NCI-H146 (cell line): Measurements from ENCODE around the gene CLEC2A.
"Not testable (repeated sequence)": the region's sequence is repeated elsewhere in the genome, so short reads cannot be mapped to it uniquely, and the experiment has no call there.

Source experiments
- DNase-seq: peaks from one replicate; lab custom pipeline; 2025; lab: John Stamatoyannopoulos, UW

CLEC2A gene

DNA sequence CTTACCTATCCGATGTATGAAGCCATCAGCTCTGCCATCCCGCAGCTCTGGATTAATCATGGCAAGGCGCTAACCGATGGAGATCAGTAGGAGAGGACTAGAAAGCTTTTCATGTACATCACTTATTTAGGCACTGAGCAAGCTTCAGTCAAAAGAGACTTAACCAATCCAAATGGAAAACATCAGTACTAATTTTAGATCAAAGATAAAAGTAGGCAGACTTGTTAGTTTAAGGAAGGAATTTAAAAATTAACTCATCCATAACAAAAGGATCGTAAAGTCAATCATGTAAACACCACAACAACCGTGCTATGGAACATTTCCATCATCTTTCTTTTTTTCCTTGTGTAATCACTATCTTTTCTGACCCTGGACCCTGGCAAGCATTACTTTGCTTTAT lies at the start of gene CLEC2A:
TSS of gene CLEC2A (minus strand) at position 101 of the 400 bp plus-strand sequence. CDS start at position 60, 41 bp downstream.
- no peak for DNase-seq

DNA sequence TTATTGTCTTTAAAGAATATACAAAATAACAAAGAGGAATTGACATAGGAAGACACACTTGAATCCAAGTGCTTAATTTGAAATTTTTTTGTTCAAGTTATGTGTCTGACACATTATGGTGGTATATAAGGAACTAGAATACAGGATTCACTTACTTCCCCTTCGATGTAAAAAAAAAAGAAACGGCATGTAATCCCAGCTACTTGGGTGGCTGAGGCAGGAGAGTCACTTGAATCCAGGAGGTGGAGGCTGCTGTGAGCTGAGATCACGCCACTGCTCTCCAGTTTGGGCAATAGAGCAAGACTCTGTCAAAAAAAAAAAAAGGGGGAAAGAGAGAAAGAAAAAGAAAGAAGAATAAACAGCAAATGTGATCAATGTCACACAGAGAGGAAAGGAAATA lies 48.0 kb upstream of the CLEC2A start:
- DNase-seq, result no peak

DNA sequence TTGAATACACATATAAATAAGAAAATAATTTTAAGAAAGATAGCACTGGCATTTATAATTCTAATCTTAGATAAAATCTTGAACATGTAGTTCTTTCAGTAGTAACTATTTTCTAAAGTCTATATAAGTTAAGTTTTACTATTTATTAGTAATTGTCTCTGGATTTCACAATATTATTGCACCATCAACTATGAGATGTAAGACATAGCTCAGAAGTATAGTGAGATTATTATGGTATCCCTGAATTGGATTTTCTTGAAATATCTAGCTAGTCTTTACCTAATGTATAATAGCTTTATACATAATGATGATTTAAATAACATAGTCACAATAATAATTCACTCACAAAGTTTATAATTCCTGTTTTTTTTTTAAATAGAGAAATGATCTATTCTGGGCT lies 45.7 kb upstream of the CLEC2A start:
- DNase-seq, result no peak

- DNase-seq, result not testable (repeated sequence)
Observed at GRCh38 chr12:9976626-9977025, 44.5 kb upstream of the CLEC2A start.

GRCh38 chr12:9975614-9976013 lies 43.4 kb upstream of the CLEC2A start:
- DNase-seq, result no peak

GRCh38 chr12:9974731-9975130 lies 42.6 kb upstream of the CLEC2A start:
- not testable (repeated sequence) for DNase-seq

- DNase-seq, result no peak
Observed at GRCh38 chr12:9973949-9974348, 41.8 kb upstream of the CLEC2A start.

GRCh38 chr12:9971181-9971580 lies 39.0 kb upstream of the CLEC2A start, which contains the start of gene CLEC12A:
CLEC12A (plus strand) TSS chr12:9971409; CDS start chr12:9971597, 188 bp downstream.
- no peak for DNase-seq

- DNase-seq, result no peak
Observed at GRCh38 chr12:9969673-9970072, 37.5 kb upstream of the CLEC2A start.

DNA sequence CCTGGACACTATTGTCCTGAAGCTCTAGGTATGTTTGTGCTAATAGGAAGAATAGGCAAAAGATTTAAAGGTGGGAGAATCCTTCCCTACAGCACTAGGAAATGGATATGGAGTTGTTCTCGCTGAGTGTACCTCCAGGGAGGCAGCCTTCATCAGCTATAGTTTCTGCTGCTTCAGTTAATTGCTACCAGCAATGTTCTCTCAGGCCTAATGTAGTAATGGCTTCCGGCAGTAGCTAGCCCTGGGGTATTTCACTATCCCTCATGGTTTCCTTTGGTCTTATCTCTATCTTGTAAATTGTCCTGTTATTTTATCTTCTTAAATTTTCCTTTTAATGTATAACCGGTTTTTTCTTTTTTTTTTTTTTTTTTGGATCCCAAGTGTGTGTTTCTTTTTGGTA lies 29.7 kb upstream of the CLEC2A start:
- DNase-seq, result no peak

DNA sequence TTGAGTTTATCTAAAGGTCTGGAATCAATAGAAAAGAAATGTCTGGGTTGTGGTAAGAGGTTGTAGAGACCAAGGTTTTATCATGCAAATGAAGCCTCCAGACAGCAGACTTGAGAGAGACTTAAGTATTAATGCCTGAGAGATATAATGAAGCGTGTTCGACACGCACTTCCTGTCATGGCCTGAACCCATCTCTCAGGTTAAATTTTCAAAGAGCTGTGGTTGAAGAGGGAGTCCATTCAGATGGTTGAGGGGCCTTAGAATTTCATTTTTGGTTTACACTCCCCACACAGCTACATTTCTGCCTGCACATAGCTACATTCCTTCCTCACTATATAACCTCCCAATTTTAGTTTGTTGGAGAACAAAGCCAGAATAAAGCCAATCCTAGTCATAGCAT lies 28.9 kb upstream of the CLEC2A start:
- no peak for DNase-seq

GRCh38 chr12:9960590-9960989 lies 28.4 kb upstream of the CLEC2A start:
- DNase-seq, result no peak

- DNase-seq, result no peak
Observed at GRCh38 chr12:9957834-9958233, 25.7 kb upstream of the CLEC2A start.

GRCh38 chr12:9952954-9953729 lies 21.0 kb upstream of the CLEC2A start:
- not testable (repeated sequence) for DNase-seq

DNA sequence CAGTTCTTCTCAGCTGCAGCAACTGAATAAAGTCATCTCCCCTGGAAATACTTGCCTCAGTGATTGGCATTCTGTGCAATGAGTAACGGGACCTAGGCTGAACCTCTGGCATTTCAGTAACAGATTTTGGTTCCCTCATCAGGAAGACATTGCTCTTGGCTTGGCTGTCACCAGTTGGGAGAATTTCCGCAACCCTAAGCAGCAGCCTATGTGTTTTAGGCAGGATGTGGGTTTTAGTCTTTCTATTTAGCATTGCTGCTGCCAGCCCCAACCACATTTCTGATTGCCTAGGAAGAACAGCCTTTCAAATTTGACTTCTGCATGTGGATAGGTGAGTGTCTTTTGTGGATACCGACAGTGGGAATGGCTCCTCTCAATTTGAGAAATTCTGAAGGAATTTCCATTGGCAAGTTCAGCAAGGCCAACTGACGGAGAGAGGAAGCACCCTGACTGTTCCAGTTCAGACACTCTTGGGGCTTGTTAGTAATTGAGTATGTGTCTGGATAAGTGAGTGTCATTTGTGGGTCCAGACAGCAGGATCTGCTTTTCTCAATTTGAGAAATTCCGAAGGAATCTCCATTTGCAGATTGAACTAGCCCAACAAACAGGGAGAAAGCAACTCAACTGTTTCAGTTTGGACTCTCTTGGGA lies 19.0 kb upstream of the CLEC2A start:
- DNase-seq, result no peak

- no peak for DNase-seq
Observed at GRCh38 chr12:9948606-9949296, 16.6 kb upstream of the CLEC2A start.

- no peak for DNase-seq
Observed at GRCh38 chr12:9947674-9948073, 15.5 kb upstream of the CLEC2A start.

DNA sequence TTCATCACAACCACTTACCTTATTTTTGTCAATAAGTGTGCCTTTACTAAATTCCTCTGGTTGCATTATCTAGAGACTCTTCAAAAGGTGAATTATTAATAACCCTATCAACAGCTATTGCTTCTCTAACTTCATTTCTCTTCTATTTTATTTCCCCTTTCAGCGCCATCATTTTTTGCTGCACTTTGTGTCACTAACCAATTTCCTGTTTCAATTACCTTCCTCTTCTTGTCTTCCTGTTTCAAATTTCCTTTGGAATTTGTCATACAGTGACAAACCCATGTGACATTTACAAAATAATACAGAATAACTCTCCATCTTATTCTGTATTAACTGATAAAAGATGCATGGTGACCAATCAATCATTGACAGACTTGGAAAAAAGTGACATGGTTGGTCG lies 12.2 kb upstream of the CLEC2A start:
- DNase-seq, result no peak

GRCh38 chr12:9943240-9943639 lies 11.1 kb upstream of the CLEC2A start:
- peak; percentile 7 for DNase-seq

DNA sequence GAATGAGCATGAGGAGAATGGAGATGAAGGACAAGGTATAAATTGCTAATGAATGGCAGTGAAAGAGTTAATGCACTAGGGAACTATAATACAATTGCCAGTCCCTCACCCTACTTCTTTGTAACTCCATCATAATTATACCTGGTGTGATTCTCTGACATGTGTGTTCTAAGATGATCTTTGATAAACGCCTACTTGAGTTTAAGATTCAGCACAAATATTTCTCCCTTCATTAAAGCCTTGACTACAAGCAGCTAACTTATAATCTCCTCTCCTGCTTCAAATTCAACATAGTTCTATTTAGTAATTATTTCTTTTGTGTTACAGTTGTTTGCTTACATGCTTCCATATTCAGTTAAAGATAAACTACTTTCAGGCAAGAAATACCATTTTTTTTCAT lies 9.7 kb upstream of the CLEC2A start:
- no peak for DNase-seq

GRCh38 chr12:9940375-9940774 lies 8.2 kb upstream of the CLEC2A start:
- DNase-seq, result no peak

DNA sequence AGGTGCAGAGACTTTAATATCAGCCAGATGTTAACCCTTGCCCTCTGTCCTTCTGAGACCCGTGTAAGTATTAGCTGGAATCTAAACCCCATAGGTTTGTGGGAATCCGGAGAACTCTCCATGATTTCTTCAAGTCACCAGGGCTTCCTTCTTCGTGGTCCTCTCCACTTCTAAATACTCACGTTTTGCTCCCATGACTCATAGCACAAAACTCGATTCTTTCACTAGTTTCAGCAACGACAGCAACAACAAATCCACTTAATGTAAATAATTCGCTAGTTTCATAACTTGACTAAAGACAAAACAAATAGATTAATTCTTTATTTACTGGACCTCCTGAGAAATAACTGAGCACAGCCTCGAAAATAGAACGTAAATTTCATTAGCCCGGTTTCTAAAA lies 4.4 kb upstream of the CLEC2A start:
- DNase-seq, result no peak

DNA sequence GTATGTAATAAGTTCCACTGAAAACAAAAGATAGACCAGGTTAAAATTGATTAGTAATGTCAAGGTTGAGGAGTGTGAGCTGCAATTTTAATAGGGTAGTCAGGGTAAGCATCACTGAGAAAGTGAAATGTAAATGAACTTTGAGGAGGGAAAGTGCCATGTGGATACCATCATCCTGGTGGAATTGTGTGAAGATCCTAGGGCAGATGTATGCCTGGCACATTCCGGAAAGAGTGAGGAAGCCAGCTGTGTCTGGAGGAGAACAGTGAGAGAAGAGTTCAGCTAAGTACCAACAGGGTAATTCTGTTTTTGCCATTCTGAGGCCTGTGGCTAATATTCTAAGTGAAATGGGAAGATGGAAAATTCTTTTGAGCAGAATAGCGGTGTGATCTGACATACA lies 2.9 kb upstream of the CLEC2A start:
- no peak for DNase-seq
